ENCODE results near the gene MMAB.

Gene MMAB

DNA sequence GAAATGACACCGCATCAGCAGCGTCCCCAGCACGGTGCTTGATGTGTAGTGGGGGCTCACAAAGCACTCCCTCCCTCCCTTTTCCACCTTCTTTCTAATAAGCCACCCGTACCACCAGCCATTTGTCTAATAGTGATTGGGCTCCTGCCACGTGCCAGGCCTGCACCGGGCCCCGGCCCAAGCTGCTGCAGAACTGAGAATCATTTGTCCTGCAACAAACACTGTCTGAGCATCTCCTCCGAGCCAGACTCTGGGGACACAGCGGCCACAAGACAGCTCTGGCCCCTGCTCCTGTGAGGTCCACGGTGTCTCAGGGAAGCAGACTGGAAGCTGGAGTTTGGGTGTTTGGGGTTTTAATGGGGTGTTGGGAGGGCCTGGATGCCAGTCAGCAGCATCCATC is 44.2 kb upstream of the MMAB start:
- DNase-seq, result no peak
- TF ChIP-seq, protein P1, sequence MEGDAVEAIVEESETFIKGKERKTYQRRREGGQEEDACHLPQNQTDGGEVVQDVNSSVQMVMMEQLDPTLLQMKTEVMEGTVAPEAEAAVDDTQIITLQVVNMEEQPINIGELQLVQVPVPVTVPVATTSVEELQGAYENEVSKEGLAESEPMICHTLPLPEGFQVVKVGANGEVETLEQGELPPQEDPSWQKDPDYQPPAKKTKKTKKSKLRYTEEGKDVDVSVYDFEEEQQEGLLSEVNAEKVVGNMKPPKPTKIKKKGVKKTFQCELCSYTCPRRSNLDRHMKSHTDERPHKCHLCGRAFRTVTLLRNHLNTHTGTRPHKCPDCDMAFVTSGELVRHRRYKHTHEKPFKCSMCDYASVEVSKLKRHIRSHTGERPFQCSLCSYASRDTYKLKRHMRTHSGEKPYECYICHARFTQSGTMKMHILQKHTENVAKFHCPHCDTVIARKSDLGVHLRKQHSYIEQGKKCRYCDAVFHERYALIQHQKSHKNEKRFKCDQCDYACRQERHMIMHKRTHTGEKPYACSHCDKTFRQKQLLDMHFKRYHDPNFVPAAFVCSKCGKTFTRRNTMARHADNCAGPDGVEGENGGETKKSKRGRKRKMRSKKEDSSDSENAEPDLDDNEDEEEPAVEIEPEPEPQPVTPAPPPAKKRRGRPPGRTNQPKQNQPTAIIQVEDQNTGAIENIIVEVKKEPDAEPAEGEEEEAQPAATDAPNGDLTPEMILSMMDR (IDR thresholded peaks at IDR 0.05), result no peak
- peaks cover 0 to 64% of the 10 kb centered on the region in 2 donors for H3K27me3 ChIP-seq
- no peak overlapping the region for H3K4me3 ChIP-seq
- no peaks in the 10 kb centered on the region for H3K9me3 ChIP-seq
- H3K27ac ChIP-seq, result no peak overlapping the region
- peaks cover 0 to 7% (median 0%) of the 10 kb centered on the region in 4 donors for H3K4me1 ChIP-seq
- intact Hi-C loops (cut with DNase I; ENCODE audit: low total_unique reads), result no loop called here
- H3K36me3 ChIP-seq, result no peaks in the 10 kb centered on the region

- Histone ChIP-seq H3K4me1 (no peaks in the 10 kb centered on the region), H3K27ac (no peak overlapping the region), H3K36me3 (no peaks in the 10 kb centered on the region), H3K4me3 (no peak overlapping the region), H3K9me3 (no peaks in the 10 kb centered on the region), H3K27me3 (peaks cover 0 to 73% of the 10 kb centered on the region in 2 donors)
- TF ChIP-seq, protein P1 (IDR thresholded peaks at IDR 0.05), result no peak
- no peak for DNase-seq
- intact Hi-C loops (cut with DNase I; ENCODE audit: low total_unique reads), result no loop called here
Observed at GRCh38 chr12:109615556-109616229, 42.4 kb upstream of the MMAB start.

DNA sequence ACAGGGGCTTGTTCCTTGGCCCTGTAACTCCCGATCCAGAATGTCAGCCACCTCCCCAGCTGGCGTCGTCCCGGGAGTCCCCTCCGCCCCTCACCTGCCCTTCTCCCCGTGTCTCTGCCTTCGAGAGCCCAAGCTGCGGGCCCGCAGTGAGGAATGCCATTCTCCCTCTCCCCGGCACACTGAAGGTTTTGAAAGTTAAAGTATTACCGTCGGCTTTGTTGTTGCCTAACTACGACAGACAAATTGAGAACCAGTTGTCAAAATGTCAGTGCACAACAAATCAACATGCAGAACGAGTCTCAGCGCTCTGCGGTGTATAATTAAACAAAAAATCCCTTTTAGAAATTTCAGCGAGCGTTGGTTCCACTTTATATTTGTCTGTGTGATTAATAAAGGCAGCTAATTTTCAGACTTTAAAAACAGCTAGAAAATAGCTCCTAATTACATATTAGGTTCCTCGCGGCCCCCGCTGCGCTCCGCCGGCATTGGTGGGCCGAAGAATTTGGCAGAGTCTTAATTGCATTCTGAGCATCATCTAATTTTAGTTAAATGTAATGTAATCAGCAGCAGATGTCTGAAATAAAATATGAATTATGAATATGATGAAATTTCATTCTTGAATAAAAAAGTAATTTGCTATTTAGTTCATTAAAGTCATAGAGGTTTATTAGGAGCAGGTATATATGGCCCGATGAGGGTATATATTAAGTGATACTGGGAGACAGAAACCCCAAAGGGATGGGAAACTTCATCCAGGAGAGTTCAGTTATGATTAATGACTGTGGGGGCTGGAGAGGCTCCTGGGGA is 40.5 kb upstream of the MMAB start:
- no peak overlapping the region for H3K27ac ChIP-seq
- no peak overlapping the region for H3K4me3 ChIP-seq
- H3K27me3 ChIP-seq, result peaks cover 0 to 84% of the 10 kb centered on the region in 2 donors
- TF ChIP-seq, protein P1 (IDR thresholded peaks at IDR 0.05), result no peak
- intact Hi-C loops (cut with DNase I; ENCODE audit: low total_unique reads), result no loop called here
- no peaks in the 10 kb centered on the region for H3K36me3 ChIP-seq
- H3K9me3 ChIP-seq, result no peaks in the 10 kb centered on the region
- H3K4me1 ChIP-seq, result no peaks in the 10 kb centered on the region
- no peak for DNase-seq

GRCh38 chr12:109612975-109613502 is 39.7 kb upstream of the MMAB start:
- Histone ChIP-seq H3K36me3 (no peaks in the 10 kb centered on the region), H3K27me3 (peaks cover 0 to 89% of the 10 kb centered on the region in 2 donors), H3K4me3 (no peak overlapping the region), H3K27ac (no peak overlapping the region), H3K4me1 (no peaks in the 10 kb centered on the region), H3K9me3 (no peaks in the 10 kb centered on the region)
- no peak for DNase-seq
- TF ChIP-seq, protein P1 (IDR thresholded peaks at IDR 0.05), result no peak
- intact Hi-C loops (cut with DNase I; ENCODE audit: low total_unique reads), result no loop called here

DNA sequence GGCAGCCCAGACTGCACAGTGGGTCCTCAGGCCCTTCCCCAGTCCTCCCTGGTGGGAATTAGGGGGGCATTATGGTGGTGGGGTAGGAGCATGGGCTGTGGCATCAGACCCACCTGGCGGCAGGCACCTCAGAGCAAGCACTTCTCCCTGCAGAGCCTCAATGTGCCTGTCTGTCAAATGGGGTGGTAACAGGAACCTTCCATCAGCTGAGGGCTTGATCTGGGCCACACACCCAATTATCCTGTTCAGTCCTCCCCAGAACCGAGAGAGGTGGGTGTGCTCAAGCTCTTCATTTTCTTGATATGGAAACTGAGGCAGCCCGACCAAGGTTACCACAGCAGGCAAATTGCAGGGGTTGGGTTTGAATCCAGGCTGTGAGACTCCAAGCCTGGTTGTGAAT is 38.7 kb upstream of the MMAB start:
- intact Hi-C loops (cut with DNase I; ENCODE audit: low total_unique reads), result no loop called here
- DNase-seq, result no peak
- TF ChIP-seq, protein P1 (IDR thresholded peaks at IDR 0.05), result no peak
- Histone ChIP-seq H3K27ac (no peak overlapping the region), H3K36me3 (no peaks in the 10 kb centered on the region), H3K4me3 (no peak overlapping the region), H3K9me3 (no peaks in the 10 kb centered on the region), H3K4me1 (peaks cover 0 to under 1% (median 0%) of the 10 kb centered on the region in 4 donors), H3K27me3 (peaks cover 0 to 90% of the 10 kb centered on the region in 2 donors)

Data from tibial artery (tissue), 4 donors.